ENCODE measurements around the gene TNFAIP8L1. TPM values are rescaled to one million over a fixed set of nuclear protein-coding genes. Genes with fewer than 3 reads are reported as not detected.

The TNFAIP8L1 gene
- total and polyA plus RNA-seq, 7 donors = 3.7 to 25.2 (median 18.9) TPM

- Histone ChIP-seq H3K9me3 (no peaks in the 10 kb centered on the region), H3K4me3 (no peak overlapping the region), H3K27me3 (peaks cover 0 to 35% (median 25%) of the 10 kb centered on the region in 3 donors), H3K36me3 (no peaks in the 10 kb centered on the region), H3K27ac (no peak overlapping the region), H3K4me1 (no peaks in the 10 kb centered on the region)
- no peak for DNase-seq
- no peak for TF ChIP-seq CTCF (IDR thresholded peaks at IDR 0.05)
- TF ChIP-seq POLR2AphosphoS5 (IDR thresholded peaks at IDR 0.05) = no peak
- TF ChIP-seq POLR2A (IDR thresholded peaks at IDR 0.05) = no peak
- no peak for TF ChIP-seq EP300 (IDR thresholded peaks at IDR 0.05)
- intact Hi-C loops (cut with DNase I) = no loop called here
- 63 to 72% methylated on average over 2 of the region's 2 CpGs for WGBS, 2 donors
These were observed 18.6 kb upstream of the TNFAIP8L1 start for GRCh38 chr19:4620675-4621074.

- Histone ChIP-seq H3K4me3 (no peak overlapping the region), H3K4me1 (no peaks in the 10 kb centered on the region), H3K27ac (no peak overlapping the region), H3K9me3 (no peaks in the 10 kb centered on the region), H3K27me3 (peaks cover 0 to 35% (median 25%) of the 10 kb centered on the region in 3 donors), H3K36me3 (no peaks in the 10 kb centered on the region)
- DNase-seq = no peak
- intact Hi-C loops (cut with DNase I) = no loop called here
- TF ChIP-seq EP300 (IDR thresholded peaks at IDR 0.05) (no peak), POLR2AphosphoS5 (IDR thresholded peaks at IDR 0.05) (no peak), POLR2A (IDR thresholded peaks at IDR 0.05) (no peak), CTCF (IDR thresholded peaks at IDR 0.05) (no peak)
- WGBS, 2 donors = 16 to 51% methylated on average over 12 of the region's 12 CpGs
These were observed 16.5 kb upstream of the TNFAIP8L1 start for GRCh38 chr19:4622695-4623421.

GRCh38 chr19:4624301-4624700, 15.0 kb upstream of the TNFAIP8L1 start:
- Histone ChIP-seq H3K9me3 (no peaks in the 10 kb centered on the region), H3K4me3 (no peak overlapping the region), H3K27me3 (peaks cover 0 to 35% (median 25%) of the 10 kb centered on the region in 3 donors), H3K27ac (no peak overlapping the region), H3K36me3 (no peaks in the 10 kb centered on the region), H3K4me1 (no peaks in the 10 kb centered on the region)
- TF ChIP-seq EP300 (IDR thresholded peaks at IDR 0.05) (no peak), CTCF (IDR thresholded peaks at IDR 0.05) (no peak), POLR2AphosphoS5 (IDR thresholded peaks at IDR 0.05) (no peak), POLR2A (IDR thresholded peaks at IDR 0.05) (no peak)
- intact Hi-C loops (cut with DNase I) = no loop called here
- no peak for DNase-seq
- 77 to 79% methylated on average over 5 of the region's 5 CpGs for WGBS, 2 donors

- Histone ChIP-seq H3K9me3 (no peaks in the 10 kb centered on the region), H3K27ac (no peak overlapping the region), H3K4me1 (no peaks in the 10 kb centered on the region), H3K36me3 (no peaks in the 10 kb centered on the region), H3K4me3 (no peak overlapping the region), H3K27me3 (peaks cover 0 to 33% (median 20%) of the 10 kb centered on the region in 3 donors)
- TF ChIP-seq POLR2AphosphoS5 (IDR thresholded peaks at IDR 0.05) = no peak
- no peak for TF ChIP-seq CTCF (IDR thresholded peaks at IDR 0.05)
- TF ChIP-seq POLR2A (IDR thresholded peaks at IDR 0.05) = no peak
- no peak for TF ChIP-seq EP300 (IDR thresholded peaks at IDR 0.05)
- no peak for DNase-seq
- 42 to 52% methylated on average over 6 of the region's 6 CpGs for WGBS, 2 donors
- intact Hi-C loops (cut with DNase I) = no loop called here
These were observed 14.5 kb upstream of the TNFAIP8L1 start for GRCh38 chr19:4624733-4625362.
